Thyroid gland (tissue), 4 donors: ENCODE measurements around the gene RPS6KC1.

Source experiments
- POLR2A ChIP-seq, 2 donors: fragments of 450-650 bp; IDR thresholded peaks; one replicate each; pipeline ENCODE4 v1.6.1; 2017; ENCODE audit warnings: antibody characterized with exemption in 2 of 2, mild to moderate bottlenecking in 2 of 2, moderate library complexity in 1 of 2
- TF ChIP-seq, protein P1 (sequence below), 6 experiments: fragments of 200-600 bp in 3 of 6; fragments of 450-650 bp in 3 of 6; sonication (generic) in 3 of 6; IDR thresholded peaks; one replicate each; pipeline ENCODE4 v1.5.1; 2016 to 2019; ENCODE audit warnings: antibody characterized with exemption in 6 of 6, mild to moderate bottlenecking in 2 of 6, inconsistent platforms in 1 of 6, moderate library complexity in 1 of 6

DNA sequence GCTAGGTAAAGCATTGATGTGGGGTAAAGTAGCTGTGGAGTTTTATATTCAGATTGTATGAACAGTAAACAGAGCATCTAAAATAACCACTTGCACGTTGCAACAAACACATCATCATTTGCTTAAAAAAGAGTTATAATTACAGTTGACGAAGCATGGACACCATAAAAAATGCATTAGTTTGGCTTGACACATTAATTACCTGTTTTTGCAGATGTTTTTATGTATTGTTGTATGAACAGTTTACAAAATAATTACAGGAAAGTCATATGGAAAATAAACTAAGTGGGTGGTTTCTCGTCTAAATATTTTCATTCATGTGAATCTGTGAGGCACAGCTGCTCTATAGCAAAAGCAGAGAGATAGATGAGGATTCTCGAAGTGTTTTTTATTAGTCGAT lies 108.3 kb downstream of the RPS6KC1 start:
- TF ChIP-seq, protein P1, sequence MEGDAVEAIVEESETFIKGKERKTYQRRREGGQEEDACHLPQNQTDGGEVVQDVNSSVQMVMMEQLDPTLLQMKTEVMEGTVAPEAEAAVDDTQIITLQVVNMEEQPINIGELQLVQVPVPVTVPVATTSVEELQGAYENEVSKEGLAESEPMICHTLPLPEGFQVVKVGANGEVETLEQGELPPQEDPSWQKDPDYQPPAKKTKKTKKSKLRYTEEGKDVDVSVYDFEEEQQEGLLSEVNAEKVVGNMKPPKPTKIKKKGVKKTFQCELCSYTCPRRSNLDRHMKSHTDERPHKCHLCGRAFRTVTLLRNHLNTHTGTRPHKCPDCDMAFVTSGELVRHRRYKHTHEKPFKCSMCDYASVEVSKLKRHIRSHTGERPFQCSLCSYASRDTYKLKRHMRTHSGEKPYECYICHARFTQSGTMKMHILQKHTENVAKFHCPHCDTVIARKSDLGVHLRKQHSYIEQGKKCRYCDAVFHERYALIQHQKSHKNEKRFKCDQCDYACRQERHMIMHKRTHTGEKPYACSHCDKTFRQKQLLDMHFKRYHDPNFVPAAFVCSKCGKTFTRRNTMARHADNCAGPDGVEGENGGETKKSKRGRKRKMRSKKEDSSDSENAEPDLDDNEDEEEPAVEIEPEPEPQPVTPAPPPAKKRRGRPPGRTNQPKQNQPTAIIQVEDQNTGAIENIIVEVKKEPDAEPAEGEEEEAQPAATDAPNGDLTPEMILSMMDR (IDR thresholded peaks at IDR 0.05), result no peak
- TF ChIP-seq POLR2A (IDR thresholded peaks at IDR 0.05), result no peak
